GM23338 (cell line): ENCODE data around the gene CCDC90B. TPM values are rescaled to one million over a fixed set of nuclear protein-coding genes. Genes with fewer than 3 reads are reported as not detected.

Experiments
- ZNF114 ChIP-seq: fragments of 250-450 bp; sonication (Bioruptor Pico); IDR thresholded peaks from 2 replicates; pipeline ENCODE4 v1.5.0; 2020; ENCODE audit warnings: mild to moderate bottlenecking, moderate library complexity
- ZNF331 ChIP-seq: fragments of 250-450 bp; sonication (Bioruptor Pico); IDR thresholded peaks from 2 replicates; pipeline ENCODE4 v1.5.0; 2020; ENCODE audit warnings: low read depth, mild to moderate bottlenecking, moderate library complexity
- polyA plus RNA-seq: library from polyadenylated mRNA; unstranded; fragments of >200 nt; fragmentation: Nextera tagmentation; extraction: Ambion mirVana; gene quantifications from 2 replicates; pipeline ENCODE4 v1.2.1, GENCODE V29; 2016
- small RNA-seq: library from RNA; depleted of rRNA; stranded (forward); fragments of <200 nt; gene quantifications from one replicate; pipeline ENCODE3, GENCODE V24; 2014; ENCODE audit warnings: low replicate concordance
- total RNA-seq: library from RNA; depleted of rRNA; stranded (reverse); fragments of >200 nt; shearing (Covaris generic); gene quantifications from 2 replicates; pipeline ENCODE4 v1.2.3, GENCODE V29; 2014; rRNA removed
- TF ChIP-seq, protein P1 (sequence below), 2 experiments: fragments of 200-600 bp in 1 of 2; sonication (generic) in 1 of 2; conservative IDR thresholded peaks; 2 replicates each; pipeline versions ENCODE4 v1.5.1 to v1.6.1; 2016 to 2017; ENCODE audit warnings: antibody characterized with exemption in 2 of 2, low read depth in 2 of 2, mild to moderate bottlenecking in 2 of 2, moderate library complexity in 1 of 2

The CCDC90B gene
- total and polyA plus RNA-seq, 2 experiments from 2014 or later: 55.1 to 89.0 TPM

DNA sequence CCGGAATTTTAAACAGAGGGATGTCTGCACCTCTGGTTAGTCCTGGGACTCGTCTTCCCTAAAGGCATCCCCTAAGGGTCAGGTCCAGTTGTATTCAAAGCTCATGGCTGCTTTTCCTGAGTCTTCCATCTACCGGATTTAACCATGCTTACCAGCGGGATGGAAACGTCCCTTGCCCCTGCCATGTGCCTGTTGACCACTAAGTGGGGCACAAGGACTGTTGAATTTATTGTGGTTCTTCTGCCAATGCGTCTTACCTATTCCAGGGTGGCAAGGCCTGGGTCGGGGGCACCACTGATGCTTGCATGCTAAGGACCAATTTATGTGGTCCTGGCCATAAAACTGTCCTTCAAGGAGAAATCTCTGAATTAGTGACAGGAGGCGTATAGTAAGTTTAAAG lies 67.1 kb downstream of the CCDC90B start (continued):
- TF ChIP-seq, protein P1, sequence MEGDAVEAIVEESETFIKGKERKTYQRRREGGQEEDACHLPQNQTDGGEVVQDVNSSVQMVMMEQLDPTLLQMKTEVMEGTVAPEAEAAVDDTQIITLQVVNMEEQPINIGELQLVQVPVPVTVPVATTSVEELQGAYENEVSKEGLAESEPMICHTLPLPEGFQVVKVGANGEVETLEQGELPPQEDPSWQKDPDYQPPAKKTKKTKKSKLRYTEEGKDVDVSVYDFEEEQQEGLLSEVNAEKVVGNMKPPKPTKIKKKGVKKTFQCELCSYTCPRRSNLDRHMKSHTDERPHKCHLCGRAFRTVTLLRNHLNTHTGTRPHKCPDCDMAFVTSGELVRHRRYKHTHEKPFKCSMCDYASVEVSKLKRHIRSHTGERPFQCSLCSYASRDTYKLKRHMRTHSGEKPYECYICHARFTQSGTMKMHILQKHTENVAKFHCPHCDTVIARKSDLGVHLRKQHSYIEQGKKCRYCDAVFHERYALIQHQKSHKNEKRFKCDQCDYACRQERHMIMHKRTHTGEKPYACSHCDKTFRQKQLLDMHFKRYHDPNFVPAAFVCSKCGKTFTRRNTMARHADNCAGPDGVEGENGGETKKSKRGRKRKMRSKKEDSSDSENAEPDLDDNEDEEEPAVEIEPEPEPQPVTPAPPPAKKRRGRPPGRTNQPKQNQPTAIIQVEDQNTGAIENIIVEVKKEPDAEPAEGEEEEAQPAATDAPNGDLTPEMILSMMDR (conservative IDR thresholded peaks at IDR 0.05; ENCODE audit: low read depth in 2 of 2): peak; percentile 64 to 80
- no peak for TF ChIP-seq ZNF331
- no peak for TF ChIP-seq ZNF114 (CRISPR knock-in tag)

Small RNAs within 50 kb of the gene (small RNA-seq; reads per million reads assigned to genes)
- not detected for gene AP000873.5

Other genes with a start within 250 kb of the CCDC90B start
- gene RAB30, start 214.5 kb downstream of the CCDC90B start, total RNA-seq: 4.5 and 6.6 TPM in 2 replicates
- 2.6 and 3.3 TPM in 2 replicates for gene RAB30, start 214.5 kb downstream of the CCDC90B start, polyA plus RNA-seq
- gene PCF11, start 129.2 kb downstream of the CCDC90B start, total RNA-seq: 44.2 and 47.0 TPM in 2 replicates
- gene PCF11, start 129.2 kb downstream of the CCDC90B start, polyA plus RNA-seq: 18.7 and 23.0 TPM in 2 replicates
- gene ANKRD42, start 92.7 kb downstream of the CCDC90B start, total RNA-seq: 5.7 and 7.1 TPM in 2 replicates
- gene ANKRD42, start 92.7 kb downstream of the CCDC90B start, polyA plus RNA-seq: 3.9 and 5.3 TPM in 2 replicates